GM12878 (cell line): ENCODE data around the gene C5AR1. TPM values are rescaled to one million over a fixed set of nuclear protein-coding genes. Genes with fewer than 3 reads are reported as not detected.
A peak's percentile ranks its signal among the peaks of the same experiment; 100 is the strongest.

Source experiments
- BCL3 ChIP-seq: IDR thresholded peaks from 2 replicates; pipeline ENCODE4 v1.6.1; 2011; ENCODE audit warnings: borderline replicate concordance, low read depth, mild to moderate bottlenecking, moderate library complexity, low read length; ENCODE audit not compliant: insufficient read depth, poor library complexity, severe bottlenecking
- CHD2 ChIP-seq: IDR thresholded peaks from 2 replicates; pipeline ENCODE4 v1.6.1; 2011; ENCODE audit warnings: low read depth, low read length, improper control_type of control experiment, borderline replicate concordance
- DPF2 ChIP-seq: fragments of 450-650 bp; IDR thresholded peaks from 2 replicates; pipeline ENCODE4 v1.6.1; 2017; ENCODE audit warnings: mild to moderate bottlenecking
- ETV6 ChIP-seq, 2 experiments: fragments of 450-650 bp in 1 of 2; IDR thresholded peaks in 1 of 2; conservative IDR thresholded peaks in 1 of 2; 2 replicates each; pipeline ENCODE4 v1.6.1; 2014; ENCODE audit warnings: antibody characterized with exemption in 1 of 2, borderline replicate concordance in 1 of 2, low read depth in 1 of 2, mild to moderate bottlenecking in 1 of 2, moderate library complexity in 1 of 2
- IKZF1 ChIP-seq: fragments of 450-650 bp; conservative IDR thresholded peaks from 2 replicates; pipeline ENCODE4 v1.6.1; 2017; ENCODE audit warnings: antibody characterized with exemption, mild to moderate bottlenecking
- IRF4 ChIP-seq: IDR thresholded peaks from 2 replicates; pipeline ENCODE4 v1.6.1; 2011; ENCODE audit warnings: low read depth, low read length
- MEF2B ChIP-seq: fragments of 450-650 bp; IDR thresholded peaks from 2 replicates; pipeline ENCODE4 v1.6.1; 2018; ENCODE audit warnings: mild to moderate bottlenecking, moderate library complexity; ENCODE audit not compliant: partially characterized antibody, poor library complexity, severe bottlenecking
- PAX5 ChIP-seq: IDR thresholded peaks from 2 replicates; pipeline ENCODE4 v1.6.1; 2011; ENCODE audit warnings: low read depth, low read length, borderline replicate concordance
- RAD21 ChIP-seq: IDR thresholded peaks from 2 replicates; pipeline ENCODE4 v1.6.1; 2011; ENCODE audit warnings: mild to moderate bottlenecking, low read depth, low read length, moderate library complexity; ENCODE audit not compliant: insufficient read depth
- RB1 ChIP-seq: fragments of 450-650 bp; formaldehyde crosslinking; IDR thresholded peaks from 2 replicates; pipeline ENCODE4 v1.6.1; 2017; ENCODE audit warnings: mild to moderate bottlenecking, borderline replicate concordance
- SUPT20H ChIP-seq: IDR thresholded peaks from 2 replicates; pipeline ENCODE4 v1.6.1; 2011; ENCODE audit warnings: low read depth, mild to moderate bottlenecking, low read length, moderate library complexity, borderline replicate concordance; ENCODE audit not compliant: control insufficient read depth
- WRNIP1 ChIP-seq: IDR thresholded peaks from 2 replicates; pipeline ENCODE4 v1.6.1; 2011; ENCODE audit warnings: low read depth, low read length, improper control_type of control experiment, borderline replicate concordance
- ZBED1 ChIP-seq: IDR thresholded peaks from 2 replicates; pipeline ENCODE4 v1.6.1; 2016; ENCODE audit warnings: borderline replicate concordance
- ZBTB11 ChIP-seq: fragments of 450-650 bp; formaldehyde crosslinking; IDR thresholded peaks from 2 replicates; pipeline ENCODE4 v1.5.0; 2022; ENCODE audit warnings: mild to moderate bottlenecking, missing genetic modification characterization
- ZNF217 ChIP-seq: fragments of 450-650 bp; IDR thresholded peaks from 2 replicates; pipeline ENCODE4 v1.6.1; 2017; ENCODE audit warnings: antibody characterized with exemption, mild to moderate bottlenecking
- polyA plus RNA-seq, 11 experiments: library from polyadenylated mRNA; depleted of rRNA in 4 of 11; unstranded in 6 of 11; stranded (reverse) in 5 of 11; fragments of >200 nt; fragmentation: Nextera tagmentation in 4 of 11; fragmentation: Illumina TruSeq in 1 of 11; extraction: Ambion mirVana in 4 of 11; extraction: Trizol in 1 of 11; gene quantifications; 1 replicate in 1 of 11; 2 replicates in 10 of 11; pipeline versions ENCODE4 v1.2.1 to v1.2.3, GENCODE V29; 2011 to 2016; ENCODE audit warnings: inconsistent platforms in 2 of 11, missing spikeins in 2 of 11, low read depth in 1 of 11
- total RNA-seq, 4 experiments: library from RNA; depleted of rRNA in 3 of 4; stranded (reverse); fragments of >200 nt in 3 of 4; fragmentation: Illumina TruSeq in 1 of 4; extraction: Trizol in 1 of 4; gene quantifications; 2 replicates each; pipeline versions ENCODE4 v1.2.1 to v1.2.3, GENCODE V29; 2013 to 2021
- TF ChIP-seq, protein P1 (sequence below): fragments of 150-350 bp; IDR thresholded peaks from 2 replicates; pipeline ENCODE4 v1.6.1; 2016; ENCODE audit warnings: low read depth, low read length
- TF ChIP-seq, protein P2 (sequence below): IDR thresholded peaks from 2 replicates; pipeline ENCODE4 v1.6.1; 2012; ENCODE audit warnings: mild to moderate bottlenecking, low read depth, low read length

Gene C5AR1
- total and polyA plus RNA-seq, 10 of the 15 experiments (the other 5 are each of a cell fraction or from before 2014, with no cell fraction given), result 0.04 to 1.5 (median 0.18) TPM

GRCh38 chr19:47274071-47274890 lies 35.4 kb upstream of the C5AR1 start, which contains the start of gene INAFM1 (continued):
- TF ChIP-seq ZBTB11 (CRISPR knock-in tag) (no peak), PAX5 (peak; percentile 27; the same call in 1 of the 2 replicates), BCL3 (no peak), IKZF1 (no peak; the same call in 1 of the 2 replicates), RAD21 (no peak), IRF4 (no peak), SUPT20H (no peak), ZBED1 (no peak), ETV6 (conservative IDR thresholded peaks at IDR 0.05 in 1 of 2, IDR thresholded peaks at IDR 0.05 in 1 of 2; ENCODE audit: borderline replicate concordance in 1 of 2, low read depth in 1 of 2) (no peak), DPF2 (no peak), ZNF217 (no peak), CHD2 (peak; percentile 87), MEF2B (no peak), RB1 (peak; percentile 40; the same call in 1 of the 2 replicates), WRNIP1 (no peak)
- TF ChIP-seq, protein P1, sequence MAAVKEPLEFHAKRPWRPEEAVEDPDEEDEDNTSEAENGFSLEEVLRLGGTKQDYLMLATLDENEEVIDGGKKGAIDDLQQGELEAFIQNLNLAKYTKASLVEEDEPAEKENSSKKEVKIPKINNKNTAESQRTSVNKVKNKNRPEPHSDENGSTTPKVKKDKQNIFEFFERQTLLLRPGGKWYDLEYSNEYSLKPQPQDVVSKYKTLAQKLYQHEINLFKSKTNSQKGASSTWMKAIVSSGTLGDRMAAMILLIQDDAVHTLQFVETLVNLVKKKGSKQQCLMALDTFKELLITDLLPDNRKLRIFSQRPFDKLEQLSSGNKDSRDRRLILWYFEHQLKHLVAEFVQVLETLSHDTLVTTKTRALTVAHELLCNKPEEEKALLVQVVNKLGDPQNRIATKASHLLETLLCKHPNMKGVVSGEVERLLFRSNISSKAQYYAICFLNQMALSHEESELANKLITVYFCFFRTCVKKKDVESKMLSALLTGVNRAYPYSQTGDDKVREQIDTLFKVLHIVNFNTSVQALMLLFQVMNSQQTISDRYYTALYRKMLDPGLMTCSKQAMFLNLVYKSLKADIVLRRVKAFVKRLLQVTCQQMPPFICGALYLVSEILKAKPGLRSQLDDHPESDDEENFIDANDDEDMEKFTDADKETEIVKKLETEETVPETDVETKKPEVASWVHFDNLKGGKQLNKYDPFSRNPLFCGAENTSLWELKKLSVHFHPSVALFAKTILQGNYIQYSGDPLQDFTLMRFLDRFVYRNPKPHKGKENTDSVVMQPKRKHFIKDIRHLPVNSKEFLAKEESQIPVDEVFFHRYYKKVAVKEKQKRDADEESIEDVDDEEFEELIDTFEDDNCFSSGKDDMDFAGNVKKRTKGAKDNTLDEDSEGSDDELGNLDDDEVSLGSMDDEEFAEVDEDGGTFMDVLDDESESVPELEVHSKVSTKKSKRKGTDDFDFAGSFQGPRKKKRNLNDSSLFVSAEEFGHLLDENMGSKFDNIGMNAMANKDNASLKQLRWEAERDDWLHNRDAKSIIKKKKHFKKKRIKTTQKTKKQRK, result no peak
- TF ChIP-seq, protein P2, sequence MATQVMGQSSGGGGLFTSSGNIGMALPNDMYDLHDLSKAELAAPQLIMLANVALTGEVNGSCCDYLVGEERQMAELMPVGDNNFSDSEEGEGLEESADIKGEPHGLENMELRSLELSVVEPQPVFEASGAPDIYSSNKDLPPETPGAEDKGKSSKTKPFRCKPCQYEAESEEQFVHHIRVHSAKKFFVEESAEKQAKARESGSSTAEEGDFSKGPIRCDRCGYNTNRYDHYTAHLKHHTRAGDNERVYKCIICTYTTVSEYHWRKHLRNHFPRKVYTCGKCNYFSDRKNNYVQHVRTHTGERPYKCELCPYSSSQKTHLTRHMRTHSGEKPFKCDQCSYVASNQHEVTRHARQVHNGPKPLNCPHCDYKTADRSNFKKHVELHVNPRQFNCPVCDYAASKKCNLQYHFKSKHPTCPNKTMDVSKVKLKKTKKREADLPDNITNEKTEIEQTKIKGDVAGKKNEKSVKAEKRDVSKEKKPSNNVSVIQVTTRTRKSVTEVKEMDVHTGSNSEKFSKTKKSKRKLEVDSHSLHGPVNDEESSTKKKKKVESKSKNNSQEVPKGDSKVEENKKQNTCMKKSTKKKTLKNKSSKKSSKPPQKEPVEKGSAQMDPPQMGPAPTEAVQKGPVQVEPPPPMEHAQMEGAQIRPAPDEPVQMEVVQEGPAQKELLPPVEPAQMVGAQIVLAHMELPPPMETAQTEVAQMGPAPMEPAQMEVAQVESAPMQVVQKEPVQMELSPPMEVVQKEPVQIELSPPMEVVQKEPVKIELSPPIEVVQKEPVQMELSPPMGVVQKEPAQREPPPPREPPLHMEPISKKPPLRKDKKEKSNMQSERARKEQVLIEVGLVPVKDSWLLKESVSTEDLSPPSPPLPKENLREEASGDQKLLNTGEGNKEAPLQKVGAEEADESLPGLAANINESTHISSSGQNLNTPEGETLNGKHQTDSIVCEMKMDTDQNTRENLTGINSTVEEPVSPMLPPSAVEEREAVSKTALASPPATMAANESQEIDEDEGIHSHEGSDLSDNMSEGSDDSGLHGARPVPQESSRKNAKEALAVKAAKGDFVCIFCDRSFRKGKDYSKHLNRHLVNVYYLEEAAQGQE, result no peak
